ENCODE measurements around the gene CEP104.

DNA sequence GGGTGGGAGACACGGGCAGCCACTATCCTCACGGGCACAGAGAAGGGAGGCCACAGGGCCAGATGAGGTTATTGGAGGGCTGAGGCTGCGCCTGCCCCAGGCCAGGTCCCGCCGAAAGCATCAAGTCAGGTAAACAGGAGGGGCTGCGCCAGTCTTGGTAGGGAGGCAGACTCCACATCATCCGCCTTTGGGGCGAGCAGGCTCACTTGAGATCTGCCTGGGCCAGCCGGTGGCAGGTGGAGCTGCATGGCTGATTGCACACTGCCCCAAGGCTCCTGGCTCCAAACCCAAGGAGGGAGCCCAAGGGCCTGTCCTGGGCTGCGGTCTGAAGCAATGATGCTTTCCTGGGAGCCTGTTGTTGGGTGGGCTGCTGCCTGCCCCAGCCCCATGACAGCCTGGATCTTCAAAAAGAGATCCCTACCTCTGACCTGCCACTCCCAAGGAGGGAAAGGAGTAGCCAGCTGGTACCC lies 79.9 kb downstream of the CEP104 start:
- TF ChIP-seq, protein P1, sequence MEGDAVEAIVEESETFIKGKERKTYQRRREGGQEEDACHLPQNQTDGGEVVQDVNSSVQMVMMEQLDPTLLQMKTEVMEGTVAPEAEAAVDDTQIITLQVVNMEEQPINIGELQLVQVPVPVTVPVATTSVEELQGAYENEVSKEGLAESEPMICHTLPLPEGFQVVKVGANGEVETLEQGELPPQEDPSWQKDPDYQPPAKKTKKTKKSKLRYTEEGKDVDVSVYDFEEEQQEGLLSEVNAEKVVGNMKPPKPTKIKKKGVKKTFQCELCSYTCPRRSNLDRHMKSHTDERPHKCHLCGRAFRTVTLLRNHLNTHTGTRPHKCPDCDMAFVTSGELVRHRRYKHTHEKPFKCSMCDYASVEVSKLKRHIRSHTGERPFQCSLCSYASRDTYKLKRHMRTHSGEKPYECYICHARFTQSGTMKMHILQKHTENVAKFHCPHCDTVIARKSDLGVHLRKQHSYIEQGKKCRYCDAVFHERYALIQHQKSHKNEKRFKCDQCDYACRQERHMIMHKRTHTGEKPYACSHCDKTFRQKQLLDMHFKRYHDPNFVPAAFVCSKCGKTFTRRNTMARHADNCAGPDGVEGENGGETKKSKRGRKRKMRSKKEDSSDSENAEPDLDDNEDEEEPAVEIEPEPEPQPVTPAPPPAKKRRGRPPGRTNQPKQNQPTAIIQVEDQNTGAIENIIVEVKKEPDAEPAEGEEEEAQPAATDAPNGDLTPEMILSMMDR (IDR thresholded peaks at IDR 0.05), result no peak
- no peak for TF ChIP-seq POLR2A (IDR thresholded peaks at IDR 0.05)
